Measurements from ENCODE around the gene BRD9. TPM values are rescaled to one million over a fixed set of nuclear protein-coding genes. Genes with fewer than 3 reads are reported as not detected.
"Not testable (repeated sequence)": the region's sequence is repeated elsewhere in the genome, so short reads cannot be mapped to it uniquely, and the experiment has no call there.

BRD9 gene
- total RNA-seq = 100 to 1,000 TPM in 1 of 6 donors, 10 to 100 TPM in 5; 37.5 to 160 (median 42.3) TPM

- Histone ChIP-seq H3K4me1 (peaks cover 15 to 24% (median 19%) of the 10 kb centered on the region in 4 donors), H3K27me3 (no peaks in the 10 kb centered on the region), H3K27ac (peak within 1 kb of the TSS; percentile 86 to 92 (median 88)), H3K9me3 (no peaks in the 10 kb centered on the region), H3K36me3 (peaks cover 10 to 40% (median 27%) of the 10 kb centered on the region in 4 donors), H3K4me3 (peak within 1 kb of the TSS; percentile 42 to 94 (median 84))
- peak in 2 of 6 experiments; percentile 35 to 50 for TF ChIP-seq CTCF (IDR thresholded peaks at IDR 0.05)
- peak in 2 of 4 donors; percentile 58 to 82 for TF ChIP-seq POLR2A (IDR thresholded peaks at IDR 0.05)
- peak; percentile 61 to 64 for TF ChIP-seq POLR2AphosphoS5 (IDR thresholded peaks at IDR 0.05)
- peak in 1 of 4 donors; percentile 24 for TF ChIP-seq EP300 (IDR thresholded peaks at IDR 0.05)
- 1% methylated on average over 18 of the region's 91 CpGs; no CpG with 5 or more reads in 1 of the 2 donors for WGBS, 2 donors
- ATAC-seq (ENCODE audit: low FRiP score in 2 of 2) (peak; percentile 86 to 98), DNase-seq (peak; percentile 82 to 97)
These were observed at the start of gene BRD9, which contains the start of gene TRIP13 for GRCh38 chr5:892394-893136. BRD9 (minus strand) TSS chr5:892801; CDS start chr5:892657, 144 bp downstream. TRIP13 (plus strand) TSS chr5:892884; CDS start chr5:892999, 115 bp downstream.

- H3K27ac ChIP-seq; H3K36me3 ChIP-seq; DNase-seq; ATAC-seq (ENCODE audit: low FRiP score in 2 of 2); H3K4me3 ChIP-seq; H3K4me1 ChIP-seq; H3K27me3 ChIP-seq; H3K9me3 ChIP-seq: not testable (repeated sequence)
- WGBS, 2 donors = 86 to 96% methylated on average over 2 of the region's 2 CpGs
These were observed 48.1 kb upstream of the BRD9 start for GRCh38 chr5:940741-941140.

- H3K4me1 ChIP-seq = no peaks in the 10 kb centered on the region
- no peak for TF ChIP-seq POLR2AphosphoS5 (IDR thresholded peaks at IDR 0.05)
- TF ChIP-seq CTCF (IDR thresholded peaks at IDR 0.05) = no peak
- TF ChIP-seq POLR2A (IDR thresholded peaks at IDR 0.05) = no peak
- TF ChIP-seq EP300 (IDR thresholded peaks at IDR 0.05) = no peak
- no peak for DNase-seq
These were observed 46.8 kb upstream of the BRD9 start for GRCh38 chr5:939368-939767.

GRCh38 chr5:937151-937924, 44.7 kb upstream of the BRD9 start:
- ATAC-seq (ENCODE audit: low FRiP score in 2 of 2) (no peak), DNase-seq (peak in 1 of 2 donors; percentile 27)
- Histone ChIP-seq H3K9me3 (no peaks in the 10 kb centered on the region), H3K27ac (no peak overlapping the region), H3K27me3 (no peaks in the 10 kb centered on the region), H3K4me3 (no peak overlapping the region), H3K4me1 (peaks cover 0 to 4% (median 0%) of the 10 kb centered on the region in 4 donors), H3K36me3 (no peaks in the 10 kb centered on the region)
- no peak for TF ChIP-seq CTCF (IDR thresholded peaks at IDR 0.05)
- 77 to 78% methylated on average over 11 to 12 of the region's 14 CpGs for WGBS, 2 donors

More at GRCh38 chr5:939368-939767, 46.8 kb upstream of the BRD9 start:
- no peaks in the 10 kb centered on the region for H3K36me3 ChIP-seq
- H3K27ac ChIP-seq = no peak overlapping the region
- WGBS, 2 donors = 80 to 89% methylated on average over 6 to 7 of the region's 7 CpGs
- no peak overlapping the region for H3K4me3 ChIP-seq
- ATAC-seq (ENCODE audit: low FRiP score in 2 of 2) = no peak
- H3K9me3 ChIP-seq = no peaks in the 10 kb centered on the region
- no peaks in the 10 kb centered on the region for H3K27me3 ChIP-seq
